Activated T-helper 9 cell treated with anti-CD3 and anti-CD28 coated beads, Interleukin-2, amount 50 U/mL, for 16 hours (primary cell): ENCODE results near the gene MUCL3.
A peak's percentile ranks its signal among the peaks of the same experiment; 100 is the strongest.
"Not testable (repeated sequence)": the region's sequence is repeated elsewhere in the genome, so short reads cannot be mapped to it uniquely, and the experiment has no call there.

Source experiments
- DNase-seq: peaks from one replicate; pipeline ENCODE4 v3.0.0-alpha.2; 2020; ENCODE audit warnings: low read depth

Gene MUCL3

GRCh38 chr6:30910473-30910872, 30.3 kb upstream of the MUCL3 start:
- DNase-seq, result not testable (repeated sequence)

GRCh38 chr6:30912746-30913520, 27.8 kb upstream of the MUCL3 start:
- DNase-seq, result no peak

GRCh38 chr6:30913721-30914075, 27.1 kb upstream of the MUCL3 start:
- DNase-seq, result no peak

- DNase-seq, result peak; percentile 83
Measured at GRCh38 chr6:30914076-30914853, 26.5 kb upstream of the MUCL3 start, which contains the start of gene VARS2. Gene VARS2, plus strand, starts transcription at chr6:30914238. Its CDS starts 599 bp downstream, at chr6:30914837.

- DNase-seq, result no peak
Measured at GRCh38 chr6:30914854-30915590, 25.8 kb upstream of the MUCL3 start.

- no peak for DNase-seq
Measured at GRCh38 chr6:30915591-30915946, 25.2 kb upstream of the MUCL3 start.

- no peak for DNase-seq
Measured at GRCh38 chr6:30917041-30917440, 23.7 kb upstream of the MUCL3 start.

- DNase-seq, result no peak
Measured at GRCh38 chr6:30917487-30917886, 23.3 kb upstream of the MUCL3 start.

GRCh38 chr6:30918670-30919069, 22.1 kb upstream of the MUCL3 start:
- DNase-seq, result no peak

- DNase-seq, result no peak
Measured at GRCh38 chr6:30922447-30922852, 18.3 kb upstream of the MUCL3 start.

GRCh38 chr6:30924040-30924627, 16.6 kb upstream of the MUCL3 start:
- DNase-seq, result not testable (repeated sequence)

- no peak for DNase-seq
Measured at GRCh38 chr6:30926644-30927043, 14.1 kb upstream of the MUCL3 start.

- not testable (repeated sequence) for DNase-seq
Measured at GRCh38 chr6:30927080-30927479, 13.7 kb upstream of the MUCL3 start.

GRCh38 chr6:30928677-30929076, 12.1 kb upstream of the MUCL3 start:
- no peak for DNase-seq

- DNase-seq, result no peak
Measured at GRCh38 chr6:30930506-30930905, 10.3 kb upstream of the MUCL3 start.

- DNase-seq, result no peak
Measured at GRCh38 chr6:30931272-30931671, 9.5 kb upstream of the MUCL3 start.

- DNase-seq, result no peak
Measured at GRCh38 chr6:30931969-30932645, 8.7 kb upstream of the MUCL3 start, which contains the start of gene SFTA2. Gene SFTA2, minus strand, starts transcription at chr6:30932170. Its CDS starts 74 bp downstream, at chr6:30932096.

- no peak for DNase-seq
Measured at GRCh38 chr6:30932665-30933365, 8.0 kb upstream of the MUCL3 start.

- DNase-seq, result no peak
Measured at GRCh38 chr6:30935018-30935417, 5.8 kb upstream of the MUCL3 start.

- DNase-seq, result no peak
Measured at GRCh38 chr6:30937265-30937664, 3.5 kb upstream of the MUCL3 start.

GRCh38 chr6:30938730-30939129, 2.0 kb upstream of the MUCL3 start:
- DNase-seq, result no peak
